C4-2B (cell line): ENCODE results near the gene PAGR1.
A peak's percentile ranks its signal among the peaks of the same experiment; 100 is the strongest.

Experiments used
- H3K27ac ChIP-seq: fragments of 450-650 bp; 2 replicates; pipeline ENCODE4 v1.5.1; 2017
- CTCF ChIP-seq: fragments of 450-650 bp; conservative IDR thresholded peaks from 2 replicates; pipeline ENCODE4 v1.5.1; 2017; ENCODE audit warnings: mild to moderate bottlenecking
- ZFX ChIP-seq: fragments of 450-650 bp; IDR thresholded peaks from 2 replicates; pipeline ENCODE4 v1.6.1; 2017

Gene PAGR1

GRCh38 chr16:29842732-29843346 lies 26.9 kb downstream of the PAGR1 start:
- TF ChIP-seq CTCF = no peak
- no peak for TF ChIP-seq ZFX
- no peak overlapping the region for H3K27ac ChIP-seq

- TF ChIP-seq ZFX = no peak
- TF ChIP-seq CTCF = no peak
Observed at GRCh38 chr16:29843931-29844330, 28.0 kb downstream of the PAGR1 start.

GRCh38 chr16:29844575-29845331 lies 28.8 kb downstream of the PAGR1 start:
- H3K27ac ChIP-seq = no peak overlapping the region
- TF ChIP-seq ZFX = no peak
- no peak for TF ChIP-seq CTCF

More at GRCh38 chr16:29843931-29844330, 28.0 kb downstream of the PAGR1 start:
- no peak overlapping the region for H3K27ac ChIP-seq

GRCh38 chr16:29845656-29846055 lies 29.7 kb downstream of the PAGR1 start:
- H3K27ac ChIP-seq = no peak overlapping the region
- no peak for TF ChIP-seq CTCF
- TF ChIP-seq ZFX = no peak

- TF ChIP-seq CTCF (peak; percentile 82), ZFX (no peak)
- H3K27ac ChIP-seq = no peak overlapping the region
Observed at GRCh38 chr16:29848420-29849297, 32.7 kb downstream of the PAGR1 start.

- H3K27ac ChIP-seq = no peak overlapping the region
- TF ChIP-seq CTCF (no peak), ZFX (no peak)
Observed at GRCh38 chr16:29849505-29849904, 33.6 kb downstream of the PAGR1 start.

GRCh38 chr16:29850998-29851397 lies 35.0 kb downstream of the PAGR1 start:
- TF ChIP-seq ZFX = no peak
- no peak for TF ChIP-seq CTCF
- H3K27ac ChIP-seq = no peak overlapping the region
